ENCODE data around the gene KCNJ12.

GRCh38 chr17:21397341-21398190 is 21.4 kb downstream of the KCNJ12 start:
- TF ChIP-seq CTCF (IDR thresholded peaks at IDR 0.05) = no peak
- TF ChIP-seq ZFX (IDR thresholded peaks at IDR 0.05; ENCODE audit: borderline replicate concordance) = no peak

All from 22Rv1 (cell line).